SK-N-SH (cell line): ENCODE data around the gene NSA2. TPM values are rescaled to one million over a fixed set of nuclear protein-coding genes. Genes with fewer than 3 reads are reported as not detected.

Source experiments
- CTCF ChIA-PET: fragments of 300-600, 350-600 bp; formaldehyde crosslinking; extraction: SDS; loops from one replicate; lab custom pipeline; 2021; lab: Yijun Ruan, JAX
- POLR2A ChIA-PET: fragments of 350-600 bp; sonication (Branson Sonifier 250); formaldehyde crosslinking; extraction: SDS; loops from one replicate; lab custom pipeline; 2020; ENCODE audit warnings: antibody characterized with exemption, inconsistent platforms; lab: Yijun Ruan, JAX
- DNase-seq: peaks from one replicate; pipeline ENCODE4 v3.0.0; 2012
- H2AFZ ChIP-seq: fragments of 200-600 bp; sonication (generic); 2 replicates; pipeline ENCODE4 v1.8.1; 2016; ENCODE audit warnings: antibody characterized with exemption, mild to moderate bottlenecking, low read depth
- H3F3A ChIP-seq: fragments of 200-600 bp; sonication (generic); replicated peaks from 2 replicates; pipeline ENCODE3; 2016; ENCODE audit warnings: antibody characterized with exemption, mild to moderate bottlenecking; ENCODE audit not compliant: insufficient read depth
- H3K27ac ChIP-seq, 2 experiments: fragments of 200-500 bp in 1 of 2; fragments of 200-600 bp in 1 of 2; sonication (Bioruptor generic) in 1 of 2; sonication (generic), shearing (Covaris generic) in 1 of 2; 2 replicates each; pipeline versions ENCODE4 v1.5.1 to v1.6.1; 2014 to 2016; ENCODE audit warnings: low read depth in 2 of 2, inconsistent platforms in 1 of 2, low read length in 1 of 2, mild to moderate bottlenecking in 1 of 2, mixed read lengths in 1 of 2
- H3K27me3 ChIP-seq: fragments of 200-600 bp; sonication (generic), shearing (Covaris generic); 2 replicates; pipeline ENCODE4 v1.6.1; 2016; ENCODE audit warnings: mixed run types; ENCODE audit not compliant: insufficient read depth
- H3K36me3 ChIP-seq, 2 experiments: fragments of 200-500 bp in 1 of 2; fragments of 200-600 bp in 1 of 2; sonication (Bioruptor generic) in 1 of 2; sonication (generic) in 1 of 2; replicated peaks in 1 of 2; 2 replicates each; pipeline versions ENCODE3 to v1.5.1; 2014 to 2016; ENCODE audit warnings: low read length in 1 of 2, mild to moderate bottlenecking in 1 of 2; ENCODE audit not compliant: insufficient read depth in 2 of 2, control insufficient read depth in 1 of 2
- H3K4me1 ChIP-seq, 2 experiments: fragments of 200-500 bp in 1 of 2; fragments of 200-600 bp in 1 of 2; sonication (Bioruptor generic) in 1 of 2; sonication (generic), shearing (Covaris generic) in 1 of 2; 2 replicates each; pipeline versions ENCODE4 v1.5.1 to v1.6.1; 2014 to 2016; ENCODE audit warnings: low read depth in 1 of 2, low read length in 1 of 2, mixed run types in 1 of 2; ENCODE audit not compliant: insufficient read depth in 2 of 2, control insufficient read depth in 1 of 2
- H3K4me2 ChIP-seq: fragments of 200-600 bp; sonication (generic), shearing (Covaris generic); 2 replicates; pipeline ENCODE4 v1.6.1; 2017; ENCODE audit warnings: mixed run types
- H3K4me3 ChIP-seq, 2 experiments: fragments of 200-500 bp in 1 of 2; fragments of 200-600 bp in 1 of 2; sonication (Bioruptor generic) in 1 of 2; sonication (generic), shearing (Covaris generic) in 1 of 2; 2 replicates each; pipeline versions ENCODE4 v1.5.1 to v1.8.1; 2014 to 2016; ENCODE audit warnings: low read depth in 2 of 2, inconsistent platforms in 1 of 2, low read length in 1 of 2, mild to moderate bottlenecking in 1 of 2, mixed read lengths in 1 of 2, moderate library complexity in 1 of 2
- H3K79me2 ChIP-seq: fragments of 200-600 bp; sonication (generic); 2 replicates; pipeline ENCODE4 v1.8.1; 2017; ENCODE audit warnings: mild to moderate bottlenecking; ENCODE audit not compliant: insufficient read depth
- H3K9ac ChIP-seq: fragments of 200-600 bp; sonication (generic); 2 replicates; pipeline ENCODE4 v1.6.1; 2017; ENCODE audit warnings: mixed run types
- H3K9me2 ChIP-seq: fragments of 200-600 bp; sonication (generic); 2 replicates; pipeline ENCODE4 v1.6.1; 2017; ENCODE audit warnings: mixed run types
- H3K9me3 ChIP-seq: fragments of 200-600 bp; sonication (generic); 2 replicates; pipeline ENCODE4 v1.6.1; 2017; ENCODE audit warnings: mixed run types, mild to moderate bottlenecking, moderate library complexity
- H4K20me1 ChIP-seq: fragments of 200-600 bp; sonication (generic); 2 replicates; pipeline ENCODE4 v1.6.1; 2017; ENCODE audit warnings: mild to moderate bottlenecking, mixed run types; ENCODE audit not compliant: insufficient read depth
- CHD2 ChIP-seq: fragments of 150-350 bp; IDR thresholded peaks from 2 replicates; pipeline ENCODE4 v1.6.1; 2018; ENCODE audit warnings: low read length; ENCODE audit not compliant: partially characterized antibody
- EP300 ChIP-seq, 2 experiments: IDR thresholded peaks; 2 replicates each; pipeline versions ENCODE4 v1.4.0 to v1.6.1; 2012; ENCODE audit warnings: borderline replicate concordance in 1 of 2, low read depth in 1 of 2, low read length in 1 of 2
- EZH2phosphoT487 ChIP-seq: fragments of 200-600 bp; sonication (generic); IDR thresholded peaks from 2 replicates; pipeline ENCODE4 v1.6.1; 2017; ENCODE audit warnings: low read depth, mixed run types, mild to moderate bottlenecking, antibody characterized with exemption, moderate library complexity, borderline replicate concordance
- FOSL2 ChIP-seq: IDR thresholded peaks from 2 replicates; pipeline ENCODE4 v1.4.0; 2012; ENCODE audit warnings: low read depth, mild to moderate bottlenecking, moderate library complexity, borderline replicate concordance
- FOXM1 ChIP-seq: IDR thresholded peaks from 2 replicates; pipeline ENCODE4 v1.4.0; 2012; ENCODE audit warnings: low read depth, mild to moderate bottlenecking
- GATA2 ChIP-seq: sonication (generic); formaldehyde crosslinking; IDR thresholded peaks from 2 replicates; pipeline ENCODE4 v1.5.0; 2020; ENCODE audit warnings: mild to moderate bottlenecking, missing genetic modification reagents
- IRF3 ChIP-seq: fragments of 150-350 bp; IDR thresholded peaks from 2 replicates; pipeline ENCODE4 v1.6.1; 2016; ENCODE audit warnings: mild to moderate bottlenecking, low read depth, low read length
- MEF2A ChIP-seq: IDR thresholded peaks from 2 replicates; pipeline ENCODE4 v1.4.0; 2012; ENCODE audit warnings: low read depth, borderline replicate concordance
- MXI1 ChIP-seq: IDR thresholded peaks from 2 replicates; pipeline ENCODE4 v1.6.1; 2012; ENCODE audit warnings: mild to moderate bottlenecking, low read depth, low read length, improper control_type of control experiment
- NFIC ChIP-seq: IDR thresholded peaks from 2 replicates; pipeline ENCODE4 v1.4.0; 2012; ENCODE audit warnings: borderline replicate concordance
- NRF1 ChIP-seq: IDR thresholded peaks from 2 replicates; pipeline ENCODE4 v1.6.1; 2012; ENCODE audit warnings: low read depth, mild to moderate bottlenecking, low read length
- POLR2AphosphoS5 ChIP-seq: IDR thresholded peaks from 2 replicates; pipeline ENCODE4 v1.6.1; 2012; ENCODE audit warnings: low read depth, low read length
- REST ChIP-seq: IDR thresholded peaks from 2 replicates; pipeline ENCODE4 v1.6.1; 2012; ENCODE audit warnings: mild to moderate bottlenecking, low read depth, low read length, moderate library complexity
- RFX5 ChIP-seq: IDR thresholded peaks from 2 replicates; pipeline ENCODE4 v1.6.1; 2012; ENCODE audit warnings: mild to moderate bottlenecking, improper control_type of control experiment, low read length
- TAF1 ChIP-seq: IDR thresholded peaks from 2 replicates; pipeline ENCODE4 v1.6.1; 2012; ENCODE audit warnings: low read depth, mild to moderate bottlenecking, low read length, moderate library complexity, borderline replicate concordance
- TCF12 ChIP-seq: IDR thresholded peaks from 2 replicates; pipeline ENCODE4 v1.4.0; 2012
- USF2 ChIP-seq: fragments of 150-350 bp; IDR thresholded peaks from 2 replicates; pipeline ENCODE4 v1.6.1; 2017; ENCODE audit warnings: antibody characterized with exemption, low read length, low read depth, borderline replicate concordance
- ZBTB33 ChIP-seq: IDR thresholded peaks from 2 replicates; pipeline ENCODE4 v1.4.0; 2012; ENCODE audit warnings: low read depth, borderline replicate concordance
- WGBS: methylation state at CpG from one replicate; pipeline ENCODE4 v1.1.6; 2017; ENCODE audit warnings: low lambda C conversion rate; 5-methylcytosine and 5-hydroxymethylcytosine counted together
- polyA plus RNA-seq, 3 experiments: library from polyadenylated mRNA; depleted of rRNA; stranded (reverse); fragments of >200 nt; gene quantifications; 2 replicates each; pipeline ENCODE4 v1.2.3, GENCODE V29; 2012

NSA2 gene
- polyA plus RNA-seq, 1 of the 3 experiments (the other 2 are of a cell fraction): 81.0 TPM

- Histone ChIP-seq H3K9me3 (no peaks in the 10 kb centered on the region), H3K4me2 (no peak overlapping the region), H3K4me1 (no peaks in the 10 kb centered on the region; a peak in 1 of 4 replicates), H3K27ac (no peak overlapping the region), H2AFZ (no peak overlapping the region), H4K20me1 (no peaks in the 10 kb centered on the region), H3K79me2 (no peaks in the 10 kb centered on the region), H3K36me3 (no peaks in the 10 kb centered on the region), H3K4me3 (no peak overlapping the region), H3K9me2 (no peaks in the 10 kb centered on the region), H3K9ac (no peak overlapping the region), H3F3A (no peaks in the 10 kb centered on the region), H3K27me3 (no peaks in the 10 kb centered on the region)
- 94% methylated on average over 1 of the region's 1 CpG for WGBS
- TF ChIP-seq TCF12 (no peak), NFIC (no peak), USF2 (no peak), ZBTB33 (no peak), GATA2 (CRISPR knock-in tag) (no peak), TAF1 (no peak), FOSL2 (no peak), MXI1 (no peak), EP300 (IDR thresholded peaks at IDR 0.05; ENCODE audit: borderline replicate concordance in 1 of 2, low read depth in 1 of 2, low read length in 1 of 2) (no peak), RFX5 (no peak), EZH2phosphoT487 (no peak), NRF1 (no peak), REST (no peak), IRF3 (no peak), CHD2 (no peak), MEF2A (no peak), POLR2AphosphoS5 (no peak), FOXM1 (no peak)
- CTCF ChIA-PET: interaction anchor here (0.8 kb wide), 1 partner anchor 53 kb away, joined by 3 read pairs; no protein-coding TSS in a partner anchor
- POLR2A ChIA-PET: no interaction called here
- no peak for DNase-seq
These were observed 49.8 kb downstream of the NSA2 start for GRCh38 chr5:74816875-74817274.
